Measurements from ENCODE around the gene RNPEPL1.
"Not testable (repeated sequence)": the region's sequence is repeated elsewhere in the genome, so short reads cannot be mapped to it uniquely, and the experiment has no call there.

Gene RNPEPL1

DNA sequence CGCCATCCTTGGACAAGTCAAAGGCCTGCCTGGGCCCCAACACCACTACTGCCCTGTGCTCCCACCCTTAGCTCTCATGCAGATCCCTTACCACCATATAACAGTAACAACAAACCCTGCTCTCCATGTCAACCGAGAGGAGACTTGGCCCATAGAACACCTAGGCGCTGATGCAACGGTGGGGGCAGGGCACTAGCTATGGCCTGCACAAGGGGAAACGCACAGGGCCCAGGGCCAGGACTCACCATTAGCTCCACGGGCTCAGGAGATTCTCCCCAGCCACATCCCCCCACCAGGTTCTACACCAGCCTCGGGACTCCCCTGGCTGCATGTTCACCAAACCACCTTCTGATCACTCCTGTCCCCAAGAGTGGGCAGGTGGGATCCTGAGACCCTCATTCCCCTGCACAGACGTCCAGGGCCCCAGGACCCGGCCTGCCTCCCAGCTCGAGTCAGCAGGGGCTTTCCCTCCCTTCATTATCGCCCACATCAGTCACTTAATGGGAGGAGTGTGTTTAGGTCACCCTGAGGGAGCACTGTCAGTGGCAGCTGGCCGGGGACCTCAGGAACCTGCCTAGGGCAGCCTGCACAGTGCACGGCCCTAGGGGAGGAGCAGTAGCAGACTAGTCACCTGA lies 39.8 kb upstream of the RNPEPL1 start:
- Mint-ChIP-seq H3K27me3 (ENCODE audit: low read depth) (no peaks in the 10 kb centered on the region), H3K27ac (no peak overlapping the region), H3K4me3 (no peak overlapping the region), H3K9me3 (peaks cover 65% of the 10 kb centered on the region), H3K4me1 (ENCODE audit: low read depth) (no peaks in the 10 kb centered on the region), H3K36me3 (ENCODE audit: low read depth) (peaks cover 90% of the 10 kb centered on the region)
- DNase-seq (ENCODE audit: low spot score) = no peak

DNA sequence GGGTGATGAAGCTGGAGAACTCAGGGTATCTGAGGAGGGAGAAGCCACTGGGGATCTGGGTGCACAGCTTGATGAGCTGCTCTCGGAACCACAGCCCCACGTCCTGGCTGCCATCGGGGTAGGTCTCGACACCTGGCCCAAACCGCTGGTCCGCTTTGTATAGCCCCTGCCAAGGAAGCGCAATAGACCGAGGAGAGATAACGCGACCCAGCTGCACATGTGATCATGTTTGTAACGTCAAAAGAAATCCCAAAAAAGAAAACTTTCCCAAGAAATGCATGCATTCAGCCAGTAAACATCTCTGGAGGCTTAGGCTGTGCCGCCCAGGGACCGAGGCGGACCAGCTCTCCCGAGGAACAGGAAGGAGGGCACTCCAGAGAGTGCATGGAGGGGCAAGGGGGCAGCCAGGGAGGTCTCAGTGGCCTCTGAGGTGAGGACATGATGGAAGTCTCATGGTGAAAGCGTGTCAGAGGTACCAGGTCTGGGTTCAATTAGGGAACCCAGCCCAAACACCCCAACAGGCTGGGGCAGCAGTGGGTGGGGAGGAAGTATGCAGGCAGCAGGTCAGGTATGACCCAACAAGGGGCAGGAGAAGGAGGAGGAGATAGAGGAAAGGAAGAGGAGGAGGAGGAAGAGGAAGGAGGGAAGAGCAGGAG lies 38.8 kb upstream of the RNPEPL1 start:
- DNase-seq (ENCODE audit: low spot score) = no peak
- Mint-ChIP-seq H3K36me3 (ENCODE audit: low read depth) (peaks cover 90% of the 10 kb centered on the region), H3K4me3 (no peak overlapping the region), H3K27ac (no peak overlapping the region), H3K27me3 (ENCODE audit: low read depth) (no peaks in the 10 kb centered on the region), H3K9me3 (peaks cover 66% of the 10 kb centered on the region), H3K4me1 (ENCODE audit: low read depth) (no peaks in the 10 kb centered on the region)

DNA sequence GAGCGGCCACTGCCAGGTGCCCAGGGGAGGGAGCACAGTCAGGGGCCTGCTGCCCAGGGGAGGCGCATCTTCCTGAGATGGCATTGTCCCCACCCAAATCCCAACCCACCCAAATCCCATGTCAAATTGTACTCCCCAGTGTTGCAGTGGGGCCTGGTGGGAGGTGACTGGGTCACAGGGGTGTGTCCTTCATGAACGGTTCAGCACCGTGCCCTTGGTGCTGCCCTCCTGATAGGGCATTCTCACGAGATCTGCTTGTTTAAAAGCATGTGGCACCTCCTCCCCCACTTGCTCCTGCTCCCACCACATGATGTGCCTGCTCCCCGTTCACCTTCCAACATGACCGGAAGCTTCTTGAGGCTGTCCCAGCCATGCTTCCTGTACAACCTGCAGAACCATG lies 38.1 kb upstream of the RNPEPL1 start:
- no peak overlapping the region for H3K27ac Mint-ChIP-seq
- no peaks in the 10 kb centered on the region for H3K27me3 Mint-ChIP-seq (ENCODE audit: low read depth)
- no peak for DNase-seq (ENCODE audit: low spot score)
- H3K36me3 Mint-ChIP-seq (ENCODE audit: low read depth) = peaks cover 89% of the 10 kb centered on the region
- peaks cover 59% of the 10 kb centered on the region for H3K9me3 Mint-ChIP-seq
- H3K4me1 Mint-ChIP-seq (ENCODE audit: low read depth) = no peaks in the 10 kb centered on the region
- H3K4me3 Mint-ChIP-seq = no peak overlapping the region

DNA sequence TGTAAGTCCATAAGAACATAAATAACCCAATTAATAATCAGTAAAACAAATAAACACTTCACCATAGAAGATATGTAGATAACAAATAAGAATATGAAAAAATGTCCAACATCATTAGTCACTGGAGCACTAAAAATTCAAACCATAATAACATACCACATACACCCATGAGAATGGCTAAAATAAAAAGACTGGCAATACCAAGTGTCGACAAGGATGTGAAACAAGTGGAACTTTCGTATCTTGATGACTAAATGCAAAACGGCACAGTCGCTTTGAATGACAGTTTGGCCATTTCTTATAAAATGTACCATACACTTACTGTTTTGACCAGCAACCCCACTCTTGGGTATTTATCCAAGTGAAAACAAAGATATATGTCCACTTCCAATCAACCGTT lies 37.2 kb upstream of the RNPEPL1 start:
- H3K27me3 Mint-ChIP-seq (ENCODE audit: low read depth) = no peaks in the 10 kb centered on the region
- H3K36me3 Mint-ChIP-seq (ENCODE audit: low read depth) = peaks cover 87% of the 10 kb centered on the region
- H3K4me1 Mint-ChIP-seq (ENCODE audit: low read depth) = no peaks in the 10 kb centered on the region
- peaks cover 53% of the 10 kb centered on the region for H3K9me3 Mint-ChIP-seq
- H3K4me3 Mint-ChIP-seq = no peak overlapping the region
- H3K27ac Mint-ChIP-seq = no peak overlapping the region
- DNase-seq (ENCODE audit: low spot score) = no peak

DNA sequence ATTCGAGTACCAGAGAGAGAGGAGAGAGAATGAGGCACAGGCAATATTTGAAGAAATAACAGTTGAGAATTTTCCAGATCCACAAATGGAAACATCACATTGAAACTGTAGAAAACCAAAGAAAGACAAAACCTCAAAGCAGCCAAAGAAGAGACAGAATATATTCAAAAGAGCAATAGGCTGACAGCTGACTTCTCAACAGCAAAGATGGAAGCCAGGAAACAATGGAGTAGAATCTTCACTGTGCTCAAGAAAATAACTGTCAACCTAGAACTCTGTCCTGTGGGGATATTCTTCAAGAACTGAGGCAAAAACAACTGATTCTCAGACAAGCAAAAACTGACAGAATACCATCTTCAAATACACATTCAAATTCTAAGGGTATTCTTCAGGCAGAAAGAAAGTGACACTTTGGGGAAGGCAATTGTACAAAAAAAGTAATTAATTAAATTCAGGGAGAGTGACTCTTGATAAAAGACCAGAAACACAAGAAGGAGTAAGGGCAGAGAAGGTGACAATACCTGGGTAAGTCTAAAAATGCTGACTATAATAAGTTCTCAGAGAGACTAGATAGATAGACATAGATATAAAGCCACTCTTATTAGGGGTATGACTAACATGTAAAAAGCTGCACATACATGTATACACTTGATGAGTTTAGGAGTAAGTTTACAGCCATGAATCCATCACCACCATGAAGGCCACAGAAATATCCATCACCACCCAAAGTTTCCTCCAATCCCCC lies 36.1 kb upstream of the RNPEPL1 start:
- Mint-ChIP-seq H3K36me3 (ENCODE audit: low read depth) (peaks cover 77% of the 10 kb centered on the region), H3K4me1 (ENCODE audit: low read depth) (no peaks in the 10 kb centered on the region), H3K4me3 (no peak overlapping the region), H3K27me3 (ENCODE audit: low read depth) (no peaks in the 10 kb centered on the region), H3K9me3 (peaks cover 45% of the 10 kb centered on the region), H3K27ac (no peak overlapping the region)
- DNase-seq (ENCODE audit: low spot score) = no peak

DNA sequence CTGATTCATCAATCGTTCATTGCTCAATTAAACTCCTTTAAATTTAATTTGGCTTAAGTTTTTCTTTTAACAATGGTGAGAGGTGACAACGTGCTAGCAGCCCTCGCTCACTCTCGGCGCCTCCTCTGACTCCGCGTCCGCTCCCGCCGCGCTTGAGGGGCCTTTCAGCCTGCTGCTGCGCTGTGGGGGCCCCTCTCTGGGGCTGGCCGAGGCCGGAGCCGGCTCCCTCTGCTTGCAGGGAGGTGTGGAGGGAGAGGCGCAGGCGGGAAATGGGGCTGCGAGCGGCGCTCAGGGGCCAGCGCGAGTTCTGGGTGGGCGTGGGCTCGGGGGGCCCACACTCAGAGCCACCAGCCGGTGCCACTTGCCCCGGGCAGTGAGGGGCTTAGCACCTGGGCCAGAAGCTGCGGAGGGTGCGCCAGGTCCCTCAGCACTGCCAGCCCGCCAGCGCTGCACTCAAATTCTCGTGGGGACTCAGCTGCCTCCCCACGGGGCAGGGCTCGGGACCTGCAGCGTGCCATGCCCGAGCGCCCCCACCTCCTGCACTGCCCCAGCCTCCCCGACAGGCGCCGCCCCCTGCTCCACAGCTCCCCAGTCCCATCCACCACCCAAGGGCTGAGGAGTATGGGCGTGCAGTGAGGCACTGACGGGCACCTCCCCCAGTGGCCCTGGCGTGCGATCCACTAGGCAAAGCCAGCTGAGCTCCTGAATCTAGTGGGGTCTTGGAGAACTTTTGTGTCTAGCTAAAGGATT lies 30.1 kb upstream of the RNPEPL1 start:
- Mint-ChIP-seq H3K27me3 (ENCODE audit: low read depth) (no peaks in the 10 kb centered on the region), H3K27ac (no peak overlapping the region), H3K9me3 (peaks cover 7% of the 10 kb centered on the region), H3K4me1 (ENCODE audit: low read depth) (no peaks in the 10 kb centered on the region), H3K4me3 (no peak overlapping the region), H3K36me3 (ENCODE audit: low read depth) (peaks cover 60% of the 10 kb centered on the region)
- DNase-seq (ENCODE audit: low spot score) = no peak

DNA sequence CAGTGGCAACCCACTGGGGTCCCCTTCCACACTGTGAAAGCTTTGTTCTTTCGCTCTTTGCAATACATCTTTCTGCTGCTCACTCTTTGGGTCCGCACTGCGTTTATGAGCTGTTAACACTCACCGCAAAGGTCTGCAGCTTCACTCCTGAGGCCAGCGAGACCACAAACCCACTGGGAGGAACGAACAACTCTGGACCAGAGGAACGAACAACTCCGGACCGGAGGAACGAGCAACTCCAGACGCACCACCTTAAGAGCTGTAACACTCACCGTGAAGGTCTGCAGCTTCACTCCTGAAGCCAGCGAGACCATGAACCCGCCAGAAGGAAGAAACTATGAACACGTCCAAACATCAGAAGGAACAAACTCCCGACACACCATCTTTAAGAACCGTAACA lies 29.2 kb upstream of the RNPEPL1 start:
- H3K27ac Mint-ChIP-seq; H3K27me3 Mint-ChIP-seq (ENCODE audit: low read depth); DNase-seq (ENCODE audit: low spot score); H3K4me3 Mint-ChIP-seq; H3K9me3 Mint-ChIP-seq; H3K4me1 Mint-ChIP-seq (ENCODE audit: low read depth): not testable (repeated sequence)
- peaks cover 56% of the 10 kb centered on the region for H3K36me3 Mint-ChIP-seq (ENCODE audit: low read depth)

DNA sequence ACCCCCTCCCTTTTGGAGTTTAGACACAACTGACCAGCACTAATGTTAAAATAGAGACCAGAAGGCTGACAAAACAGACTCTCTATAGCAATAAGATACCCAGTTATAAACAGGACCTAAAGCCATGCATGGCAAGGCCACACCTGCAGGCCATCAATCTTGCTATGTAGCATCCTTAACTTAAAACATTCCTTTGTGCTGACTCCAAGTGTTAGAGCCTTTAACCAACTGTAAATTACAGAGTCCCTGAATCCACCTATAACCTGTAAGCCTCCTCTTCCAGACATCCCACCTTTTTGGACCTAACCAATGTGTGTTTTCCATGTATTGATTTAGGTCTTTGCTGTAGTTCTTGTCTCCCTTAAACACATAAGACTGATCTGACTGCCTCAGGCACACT lies 28.4 kb upstream of the RNPEPL1 start:
- H3K9me3 Mint-ChIP-seq = no peaks in the 10 kb centered on the region
- H3K4me1 Mint-ChIP-seq (ENCODE audit: low read depth) = peaks cover 2% of the 10 kb centered on the region
- no peak overlapping the region for H3K27ac Mint-ChIP-seq
- DNase-seq (ENCODE audit: low spot score) = no peak
- H3K36me3 Mint-ChIP-seq (ENCODE audit: low read depth) = peaks cover 53% of the 10 kb centered on the region
- no peaks in the 10 kb centered on the region for H3K27me3 Mint-ChIP-seq (ENCODE audit: low read depth)
- no peak overlapping the region for H3K4me3 Mint-ChIP-seq

DNA sequence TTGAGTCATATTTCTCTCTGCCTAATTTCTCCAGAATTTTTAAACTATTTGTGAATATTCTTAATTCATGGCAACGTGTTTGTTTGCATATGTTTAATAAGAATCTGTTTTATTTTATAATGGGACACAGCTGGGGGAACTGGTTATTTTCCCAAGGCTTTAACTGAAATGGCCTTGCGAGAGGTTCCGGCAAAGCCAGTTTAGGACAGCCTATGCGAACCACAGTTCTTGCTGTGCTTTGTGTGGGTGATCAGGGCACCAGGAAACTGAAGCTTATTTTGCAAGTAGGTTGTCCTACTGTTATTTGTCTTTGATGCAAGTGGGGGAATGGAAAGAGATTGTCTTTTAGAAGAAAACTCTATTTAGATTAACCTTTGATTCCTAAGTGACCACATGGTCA lies 17.0 kb upstream of the RNPEPL1 start:
- Mint-ChIP-seq H3K27me3 (ENCODE audit: low read depth) (no peaks in the 10 kb centered on the region), H3K36me3 (ENCODE audit: low read depth) (peaks cover 44% of the 10 kb centered on the region), H3K27ac (no peak overlapping the region)

DNA sequence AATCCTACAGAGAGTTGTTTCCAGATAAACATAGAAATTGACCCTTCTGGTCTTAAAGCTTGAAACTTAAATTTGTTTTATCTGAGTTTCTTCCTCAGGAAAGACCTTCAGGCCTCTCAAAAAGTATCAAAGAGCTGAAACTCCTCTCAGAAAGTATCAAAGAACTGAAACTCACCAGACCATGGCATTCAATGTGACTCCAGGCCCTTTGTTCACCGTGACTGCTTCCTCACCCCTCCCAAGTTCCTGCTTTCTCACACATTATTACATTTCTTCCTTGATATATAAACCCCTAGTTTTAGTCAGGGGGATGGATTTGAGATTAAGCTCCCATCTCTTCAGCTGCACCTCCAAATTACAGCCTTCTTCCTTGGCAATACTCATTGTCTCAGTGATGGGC lies 16.5 kb upstream of the RNPEPL1 start:
- Mint-ChIP-seq H3K36me3 (ENCODE audit: low read depth) (peaks cover 49% of the 10 kb centered on the region), H3K4me3 (no peak overlapping the region), H3K27ac (no peak overlapping the region)

More for the DNA sequence above, 17.0 kb upstream of the RNPEPL1 start:
- Mint-ChIP-seq H3K4me1 (ENCODE audit: low read depth) (peaks cover 3% of the 10 kb centered on the region), H3K9me3 (peaks cover 15% of the 10 kb centered on the region), H3K4me3 (no peak overlapping the region)
- no peak for DNase-seq (ENCODE audit: low spot score)

DNA sequence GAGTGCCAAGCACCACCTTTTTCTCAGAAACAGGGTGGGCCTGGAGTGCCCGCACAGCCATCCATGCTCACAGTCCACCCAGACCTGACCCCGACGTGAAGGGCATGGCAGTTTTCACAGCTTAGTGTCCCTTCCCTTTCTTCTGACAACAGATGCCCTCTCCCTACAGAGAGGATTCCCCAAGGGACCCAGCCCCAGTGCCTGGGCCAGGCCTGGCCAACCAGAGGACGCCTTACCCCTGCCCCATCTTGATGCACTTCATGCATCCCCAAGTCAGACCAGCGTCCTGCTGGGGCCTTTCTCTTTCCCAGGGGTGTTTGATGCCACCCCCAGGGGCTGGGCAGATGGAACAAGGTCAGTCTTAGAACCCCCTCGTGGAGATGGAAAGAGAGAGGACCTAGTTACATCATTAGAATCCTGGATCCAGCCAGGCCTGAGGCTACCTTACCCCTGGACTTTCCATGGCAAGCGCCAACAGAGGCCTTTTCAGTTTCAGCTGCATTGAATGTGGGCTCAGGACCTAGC lies 14.3 kb upstream of the RNPEPL1 start:
- Mint-ChIP-seq H3K27ac (no peak overlapping the region), H3K9me3 (peaks cover 15% of the 10 kb centered on the region), H3K4me1 (ENCODE audit: low read depth) (peaks cover 20% of the 10 kb centered on the region), H3K4me3 (no peak overlapping the region), H3K27me3 (ENCODE audit: low read depth) (no peaks in the 10 kb centered on the region), H3K36me3 (ENCODE audit: low read depth) (peaks cover 50% of the 10 kb centered on the region)
- DNase-seq (ENCODE audit: low spot score) = no peak

More for the DNA sequence above, 16.5 kb upstream of the RNPEPL1 start:
- Mint-ChIP-seq H3K27me3 (ENCODE audit: low read depth) (no peaks in the 10 kb centered on the region), H3K4me1 (ENCODE audit: low read depth) (peaks cover 9% of the 10 kb centered on the region), H3K9me3 (peaks cover 15% of the 10 kb centered on the region)
- no peak for DNase-seq (ENCODE audit: low spot score)

DNA sequence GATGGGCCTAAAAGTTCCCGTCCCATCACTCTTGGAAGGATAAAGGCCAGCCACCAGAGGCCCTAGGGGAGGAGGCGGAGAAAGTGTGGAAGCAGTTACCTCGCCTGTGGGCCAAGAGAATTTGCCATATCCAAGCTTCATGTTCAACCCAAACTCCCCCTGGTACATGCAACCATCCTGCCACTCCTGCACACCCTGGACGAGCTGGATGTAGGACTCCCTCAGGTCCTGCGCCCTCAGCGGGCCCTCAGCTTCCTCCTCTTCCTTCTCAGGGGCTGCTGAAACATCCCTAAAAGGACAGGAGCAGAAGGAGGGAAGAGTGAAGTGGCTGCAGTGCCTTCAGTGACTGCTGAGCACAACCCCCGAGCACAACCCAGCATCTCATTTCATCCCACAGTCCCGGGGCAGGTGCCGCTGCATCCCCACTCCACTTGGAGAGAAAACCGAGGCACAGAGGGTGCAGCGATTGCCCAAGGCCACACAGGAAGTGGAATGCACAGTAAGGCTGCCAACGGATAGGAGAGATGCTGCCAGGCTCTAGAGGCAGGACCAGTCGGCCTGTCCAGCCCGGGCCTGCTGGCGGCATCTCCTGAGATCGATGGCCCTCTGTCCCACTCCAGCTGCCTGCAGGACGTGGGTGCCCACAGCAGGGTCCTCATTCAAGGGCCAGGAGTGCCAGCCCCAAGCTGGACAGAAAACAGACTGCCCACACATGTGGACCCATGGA lies 13.4 kb upstream of the RNPEPL1 start:
- no peaks in the 10 kb centered on the region for H3K27me3 Mint-ChIP-seq (ENCODE audit: low read depth)

DNA sequence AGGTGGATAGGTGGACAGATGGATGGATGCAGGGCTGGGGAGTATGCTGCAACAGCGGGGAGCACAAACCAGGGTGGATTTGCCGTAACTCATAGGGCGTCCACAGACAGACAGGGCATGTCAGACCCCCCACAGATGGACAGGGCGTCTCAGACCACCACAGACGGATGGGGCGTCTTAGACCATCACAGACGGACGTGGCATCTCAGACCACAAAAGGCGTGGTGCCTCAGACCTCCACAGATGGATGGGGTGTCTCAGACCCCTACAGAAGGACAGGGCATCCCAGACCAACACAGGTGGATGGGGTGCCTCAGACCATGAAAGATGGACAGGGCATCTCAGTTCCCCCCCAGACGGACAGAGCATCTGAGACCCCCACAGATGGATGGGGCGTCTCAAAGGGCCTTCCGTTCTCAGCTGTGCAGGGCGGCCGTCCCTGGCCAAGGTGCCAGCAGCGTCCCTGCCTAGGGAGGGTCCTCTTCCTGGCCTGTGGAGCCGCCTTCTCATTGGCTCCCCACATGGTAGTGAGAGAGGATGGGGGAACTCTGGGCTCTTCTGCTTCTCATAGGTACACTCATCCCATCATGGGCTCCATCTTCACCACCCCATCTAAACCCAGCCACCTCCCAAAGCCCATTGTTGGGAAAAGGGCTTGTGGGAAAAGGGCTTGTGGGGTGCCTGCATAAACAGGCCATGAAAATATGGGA lies 12.6 kb upstream of the RNPEPL1 start:
- Mint-ChIP-seq H3K9me3 (peaks cover 14% of the 10 kb centered on the region), H3K4me3 (no peak overlapping the region), H3K27me3 (ENCODE audit: low read depth) (no peaks in the 10 kb centered on the region), H3K4me1 (ENCODE audit: low read depth) (peaks cover 30% of the 10 kb centered on the region), H3K27ac (no peak overlapping the region), H3K36me3 (ENCODE audit: low read depth) (peaks cover 54% of the 10 kb centered on the region)
- DNase-seq (ENCODE audit: low spot score) = no peak

More for the DNA sequence above, 13.4 kb upstream of the RNPEPL1 start:
- Mint-ChIP-seq H3K4me3 (no peak overlapping the region), H3K9me3 (peaks cover 15% of the 10 kb centered on the region), H3K4me1 (ENCODE audit: low read depth) (peaks cover 29% of the 10 kb centered on the region), H3K27ac (no peak overlapping the region), H3K36me3 (ENCODE audit: low read depth) (peaks cover 57% of the 10 kb centered on the region)
- DNase-seq (ENCODE audit: low spot score) = no peak
